Measurements from ENCODE around the gene COL27A1.

DNA sequence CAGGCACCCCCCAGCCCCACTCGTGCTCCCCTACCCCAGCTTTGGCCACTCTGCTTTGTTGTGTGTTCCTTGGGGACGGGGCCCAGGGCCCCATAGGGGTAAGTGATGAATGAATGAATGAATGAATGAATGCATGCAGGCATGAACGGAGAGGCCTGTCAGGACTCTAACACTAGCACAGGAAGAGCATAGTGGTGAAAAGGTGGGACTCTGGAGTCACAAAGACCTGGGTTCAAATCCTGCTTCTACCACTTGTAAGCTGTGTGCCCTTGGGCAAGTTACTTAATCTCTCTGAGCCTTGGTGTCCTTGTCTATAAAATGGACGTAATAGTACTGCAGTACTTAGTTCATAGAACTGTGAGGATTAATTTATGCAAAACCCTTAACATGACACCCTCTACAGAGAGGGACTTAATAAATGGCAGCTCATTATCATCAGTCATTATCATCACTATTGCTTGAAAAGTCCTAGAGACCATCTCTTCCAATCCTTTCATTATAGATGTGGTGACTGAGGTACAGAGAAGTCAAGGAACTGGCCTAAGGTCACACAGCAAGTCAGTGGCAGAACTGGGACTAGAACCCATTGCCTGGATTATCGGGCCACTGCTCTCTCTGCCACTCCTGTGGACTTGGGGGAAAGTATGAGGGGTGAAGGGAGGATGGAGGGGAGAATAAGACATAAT lies 187.6 kb downstream of the COL27A1 start:
- TF ChIP-seq CTCF (IDR thresholded peaks at IDR 0.05), result no peak
- TF ChIP-seq POLR2AphosphoS5 (IDR thresholded peaks at IDR 0.05), result no peak
- TF ChIP-seq POLR2A (IDR thresholded peaks at IDR 0.05), result no peak
